ENCODE results near the gene TMEM132C.

Gene TMEM132C

DNA sequence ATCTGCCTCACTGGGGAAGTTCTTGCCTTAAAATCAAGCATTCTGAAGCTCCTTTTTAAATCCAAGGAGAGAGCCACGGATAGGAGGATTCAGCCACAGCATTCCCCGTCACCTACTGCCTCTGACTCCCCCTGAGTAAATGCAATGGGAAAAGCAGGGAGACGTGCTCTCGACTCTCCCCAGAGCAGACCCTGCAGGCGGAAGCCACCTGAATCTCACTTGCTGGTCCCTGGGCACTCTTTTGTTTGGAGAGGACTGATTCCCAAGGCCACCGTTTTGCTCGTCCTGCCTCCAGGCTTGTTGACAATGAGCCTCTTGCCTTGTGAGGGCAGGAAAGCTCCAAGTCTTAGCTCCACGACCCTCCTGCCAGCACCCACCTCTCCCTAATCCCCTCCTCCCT is 352.3 kb downstream of the TMEM132C start:
- Histone ChIP-seq H3K9me3 (ENCODE audit: insufficient read depth, low read depth, low read length) (no peaks in the 10 kb centered on the region), H3K36me3 (ENCODE audit: insufficient read depth, low read depth, low read length) (no peaks in the 10 kb centered on the region), H3K27ac (ENCODE audit: low read length) (no peak overlapping the region), H3K4me3 (ENCODE audit: low read length) (no peak overlapping the region), H3K9ac (ENCODE audit: low read depth, low read length) (peak overlapping the region; percentile 30), H3K27me3 (ENCODE audit: insufficient read depth, low read length) (no peaks in the 10 kb centered on the region), H3K4me1 (ENCODE audit: insufficient read depth, low read length) (no peaks in the 10 kb centered on the region; the same call in 1 of the 2 replicates)

DNA sequence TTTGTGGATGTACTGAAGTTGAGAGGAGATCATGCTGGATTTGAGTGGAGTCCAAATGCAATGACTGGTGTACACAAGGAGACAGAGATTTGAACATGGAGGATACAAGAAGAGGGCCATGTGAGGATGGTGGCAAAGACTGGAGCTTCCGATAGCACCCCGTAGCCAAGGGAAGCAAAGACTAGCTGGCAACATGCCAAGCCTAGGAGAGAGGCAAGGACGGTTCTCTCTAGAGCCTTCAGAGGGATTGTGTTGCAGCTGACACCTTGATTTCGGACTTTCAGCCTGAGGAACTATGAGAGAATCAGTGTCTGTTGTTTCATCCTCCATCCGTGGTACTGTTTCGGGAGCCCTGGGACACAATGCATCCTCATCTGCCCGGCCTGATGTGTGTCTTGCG is 354.3 kb downstream of the TMEM132C start:
- H3K4me1 ChIP-seq (ENCODE audit: insufficient read depth, low read length): no peaks in the 10 kb centered on the region; the same call in 1 of the 2 replicates
- H3K27me3 ChIP-seq (ENCODE audit: insufficient read depth, low read length): no peaks in the 10 kb centered on the region
- H3K9me3 ChIP-seq (ENCODE audit: insufficient read depth, low read depth, low read length): no peaks in the 10 kb centered on the region
- no peak overlapping the region for H3K4me3 ChIP-seq (ENCODE audit: low read length)
- no peak overlapping the region for H3K9ac ChIP-seq (ENCODE audit: low read depth, low read length)
- H3K36me3 ChIP-seq (ENCODE audit: insufficient read depth, low read depth, low read length): no peaks in the 10 kb centered on the region
- no peak overlapping the region for H3K27ac ChIP-seq (ENCODE audit: low read length)

DNA sequence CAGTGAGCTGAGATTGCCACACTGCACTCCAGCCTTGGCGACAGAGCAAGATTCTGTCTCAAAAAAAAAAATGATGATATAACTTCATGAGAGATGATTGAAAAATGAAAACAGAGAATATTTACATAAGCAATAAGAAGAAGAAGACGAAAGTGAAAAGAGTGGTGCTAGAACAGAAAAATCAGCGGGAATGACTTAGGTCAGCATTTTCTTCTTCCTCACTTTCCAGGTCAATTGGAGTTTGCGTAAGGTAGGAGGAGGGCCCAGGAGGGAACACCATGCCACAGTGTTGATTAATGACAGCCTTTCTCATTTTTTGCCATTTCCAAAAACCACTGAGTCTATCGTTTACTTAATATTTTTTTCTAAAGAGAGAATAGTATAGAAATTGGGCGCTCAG is 356.8 kb downstream of the TMEM132C start:
- Histone ChIP-seq H3K4me1 (ENCODE audit: insufficient read depth, low read length) (no peaks in the 10 kb centered on the region; the same call in 1 of the 2 replicates), H3K9me3 (ENCODE audit: insufficient read depth, low read depth, low read length) (no peaks in the 10 kb centered on the region)

DNA sequence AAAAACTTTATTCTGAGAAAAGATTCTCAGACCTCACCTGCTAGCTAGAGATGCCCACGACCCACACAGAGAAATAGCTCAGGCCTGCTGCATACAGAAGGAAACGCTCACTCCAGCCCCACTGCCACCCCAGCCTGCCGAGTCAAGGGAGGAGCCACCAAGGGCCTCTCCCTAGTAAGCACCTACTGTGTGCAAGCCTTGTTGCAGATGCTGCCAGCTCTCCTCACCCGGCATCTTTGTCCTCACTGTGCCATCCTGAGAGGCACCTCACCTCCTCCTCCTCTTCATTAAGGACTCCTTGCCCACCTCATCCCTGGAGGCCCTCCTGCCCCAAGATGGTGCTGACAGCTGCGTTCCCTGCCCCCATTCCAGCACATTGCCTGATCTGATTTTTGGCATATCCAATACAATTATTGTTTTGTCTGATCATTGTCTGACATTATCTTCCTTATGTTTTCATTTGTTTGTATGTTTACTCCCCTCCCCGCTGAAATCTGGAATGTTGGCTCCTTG is 359.9 kb downstream of the TMEM132C start:
- Histone ChIP-seq H3K9ac (ENCODE audit: low read depth, low read length) (no peak overlapping the region), H3K4me3 (ENCODE audit: low read length) (no peak overlapping the region), H3K36me3 (ENCODE audit: insufficient read depth, low read depth, low read length) (no peaks in the 10 kb centered on the region), H3K9me3 (ENCODE audit: insufficient read depth, low read depth, low read length) (no peaks in the 10 kb centered on the region), H3K27ac (ENCODE audit: low read length) (no peak overlapping the region), H3K4me1 (ENCODE audit: insufficient read depth, low read length) (no peaks in the 10 kb centered on the region), H3K27me3 (ENCODE audit: insufficient read depth, low read length) (no peaks in the 10 kb centered on the region)

More for the DNA sequence above, 356.8 kb downstream of the TMEM132C start:
- H3K27ac ChIP-seq (ENCODE audit: low read length): no peak overlapping the region
- no peaks in the 10 kb centered on the region for H3K36me3 ChIP-seq (ENCODE audit: insufficient read depth, low read depth, low read length)
- H3K4me3 ChIP-seq (ENCODE audit: low read length): no peak overlapping the region
- no peaks in the 10 kb centered on the region for H3K27me3 ChIP-seq (ENCODE audit: insufficient read depth, low read length)
- no peak overlapping the region for H3K9ac ChIP-seq (ENCODE audit: low read depth, low read length)

DNA sequence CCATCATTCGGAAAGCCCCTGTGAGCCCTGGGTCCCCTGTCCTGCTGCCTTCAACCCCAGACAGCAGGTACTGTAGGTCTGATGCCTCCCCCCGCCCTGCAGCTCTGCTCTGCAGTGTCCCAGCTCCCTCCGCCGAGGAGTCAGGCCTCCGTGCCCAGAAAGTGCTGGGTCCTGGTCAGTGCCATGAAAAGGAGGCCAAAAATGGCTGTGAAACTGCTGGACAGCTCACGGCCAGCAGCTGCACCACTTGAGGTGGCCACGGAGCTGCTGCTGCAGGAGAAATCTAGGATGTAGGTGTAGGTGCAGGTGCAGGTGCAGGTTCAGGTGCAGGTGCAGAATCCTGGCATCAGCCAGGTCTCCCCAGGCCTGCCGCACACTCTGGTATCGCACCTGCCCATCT is 360.7 kb downstream of the TMEM132C start:
- no peaks in the 10 kb centered on the region for H3K9me3 ChIP-seq (ENCODE audit: insufficient read depth, low read depth, low read length)
- no peaks in the 10 kb centered on the region for H3K27me3 ChIP-seq (ENCODE audit: insufficient read depth, low read length)
- no peak overlapping the region for H3K4me3 ChIP-seq (ENCODE audit: low read length)
- no peak overlapping the region for H3K9ac ChIP-seq (ENCODE audit: low read depth, low read length)
- no peak overlapping the region for H3K27ac ChIP-seq (ENCODE audit: low read length)
- H3K4me1 ChIP-seq (ENCODE audit: insufficient read depth, low read length): no peaks in the 10 kb centered on the region
- no peaks in the 10 kb centered on the region for H3K36me3 ChIP-seq (ENCODE audit: insufficient read depth, low read depth, low read length)

GRCh38 chr12:128629979-128630378 is 363.0 kb downstream of the TMEM132C start:
- Histone ChIP-seq H3K4me1 (ENCODE audit: insufficient read depth, low read length) (peaks cover 1% of the 10 kb centered on the region; the same call in 1 of the 2 replicates), H3K9ac (ENCODE audit: low read depth, low read length) (no peak overlapping the region), H3K4me3 (ENCODE audit: low read length) (no peak overlapping the region), H3K27ac (ENCODE audit: low read length) (no peak overlapping the region), H3K36me3 (ENCODE audit: insufficient read depth, low read depth, low read length) (no peaks in the 10 kb centered on the region), H3K9me3 (ENCODE audit: insufficient read depth, low read depth, low read length) (no peaks in the 10 kb centered on the region), H3K27me3 (ENCODE audit: insufficient read depth, low read length) (no peaks in the 10 kb centered on the region)

- Histone ChIP-seq H3K9me3 (ENCODE audit: insufficient read depth, low read depth, low read length) (no peaks in the 10 kb centered on the region), H3K4me3 (ENCODE audit: low read length) (no peak overlapping the region), H3K4me1 (ENCODE audit: insufficient read depth, low read length) (peaks cover 4% of the 10 kb centered on the region; the same call in 1 of the 2 replicates), H3K27me3 (ENCODE audit: insufficient read depth, low read length) (no peaks in the 10 kb centered on the region), H3K27ac (ENCODE audit: low read length) (no peak overlapping the region), H3K36me3 (ENCODE audit: insufficient read depth, low read depth, low read length) (no peaks in the 10 kb centered on the region), H3K9ac (ENCODE audit: low read depth, low read length) (no peak overlapping the region)
Observed at GRCh38 chr12:128637642-128638606, 371.0 kb downstream of the TMEM132C start.

DNA sequence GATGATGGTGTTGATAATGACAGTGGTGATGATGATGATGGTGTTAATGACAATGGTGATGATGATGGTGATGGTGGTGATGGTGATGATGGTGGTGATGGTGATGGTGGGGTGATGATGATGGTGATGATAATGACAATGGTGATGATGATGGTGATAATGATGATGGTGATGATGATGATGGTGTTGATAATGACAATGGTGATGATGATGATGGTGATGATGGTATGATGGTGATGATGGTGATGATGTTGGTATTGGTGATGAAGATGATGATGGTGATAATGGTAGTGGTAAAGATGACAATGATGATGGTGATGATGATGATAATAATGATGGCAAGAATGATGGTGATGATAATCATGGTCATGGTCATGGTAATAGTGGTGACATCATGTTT is 372.1 kb downstream of the TMEM132C start:
- H3K4me3 ChIP-seq (ENCODE audit: low read length): no peak overlapping the region
- H3K4me1 ChIP-seq (ENCODE audit: insufficient read depth, low read length): peaks cover 4% of the 10 kb centered on the region; the same call in 1 of the 2 replicates
- no peaks in the 10 kb centered on the region for H3K9me3 ChIP-seq (ENCODE audit: insufficient read depth, low read depth, low read length)
- H3K27ac ChIP-seq (ENCODE audit: low read length): no peak overlapping the region
- H3K27me3 ChIP-seq (ENCODE audit: insufficient read depth, low read length): no peaks in the 10 kb centered on the region
- no peaks in the 10 kb centered on the region for H3K36me3 ChIP-seq (ENCODE audit: insufficient read depth, low read depth, low read length)
- H3K9ac ChIP-seq (ENCODE audit: low read depth, low read length): no peak overlapping the region

DNA sequence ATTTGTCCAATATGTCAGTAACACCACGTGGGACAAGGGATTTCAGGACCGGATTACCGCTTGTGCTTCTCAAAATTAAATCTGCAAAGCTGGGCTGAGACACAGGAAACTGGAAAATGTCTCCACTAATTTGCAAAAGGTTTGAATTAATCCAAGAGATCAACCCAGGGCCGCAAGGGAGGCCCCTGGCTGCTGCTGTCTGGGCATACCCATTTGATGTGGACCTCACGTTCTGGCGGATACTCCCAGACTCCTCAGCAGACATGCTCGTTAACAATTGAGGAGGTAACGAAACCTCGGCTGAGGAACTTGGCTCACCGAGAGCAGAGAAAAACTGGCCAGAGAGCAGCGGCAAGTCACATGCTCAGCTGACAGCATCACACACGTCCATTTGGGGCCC is 376.2 kb downstream of the TMEM132C start:
- no peak overlapping the region for H3K9ac ChIP-seq (ENCODE audit: low read depth, low read length)
- H3K36me3 ChIP-seq (ENCODE audit: insufficient read depth, low read depth, low read length): no peaks in the 10 kb centered on the region
- no peaks in the 10 kb centered on the region for H3K4me1 ChIP-seq (ENCODE audit: insufficient read depth, low read length)
- no peaks in the 10 kb centered on the region for H3K27me3 ChIP-seq (ENCODE audit: insufficient read depth, low read length)
- H3K4me3 ChIP-seq (ENCODE audit: low read length): no peak overlapping the region
- H3K27ac ChIP-seq (ENCODE audit: low read length): no peak overlapping the region
- H3K9me3 ChIP-seq (ENCODE audit: insufficient read depth, low read depth, low read length): no peaks in the 10 kb centered on the region

- no peaks in the 10 kb centered on the region for H3K4me1 ChIP-seq (ENCODE audit: insufficient read depth, low read length)
- H3K27me3 ChIP-seq (ENCODE audit: insufficient read depth, low read length): no peaks in the 10 kb centered on the region
- H3K4me3 ChIP-seq (ENCODE audit: low read length): no peak overlapping the region
- no peaks in the 10 kb centered on the region for H3K9me3 ChIP-seq (ENCODE audit: insufficient read depth, low read depth, low read length)
- no peaks in the 10 kb centered on the region for H3K36me3 ChIP-seq (ENCODE audit: insufficient read depth, low read depth, low read length)
- H3K9ac ChIP-seq (ENCODE audit: low read depth, low read length): no peak overlapping the region
- H3K27ac ChIP-seq (ENCODE audit: low read length): no peak overlapping the region
Observed at GRCh38 chr12:128644664-128645296, 377.8 kb downstream of the TMEM132C start.

- H3K27ac ChIP-seq (ENCODE audit: low read length): no peak overlapping the region
- H3K4me3 ChIP-seq (ENCODE audit: low read length): no peak overlapping the region
- no peaks in the 10 kb centered on the region for H3K36me3 ChIP-seq (ENCODE audit: insufficient read depth, low read depth, low read length)
- no peaks in the 10 kb centered on the region for H3K9me3 ChIP-seq (ENCODE audit: insufficient read depth, low read depth, low read length)
- H3K9ac ChIP-seq (ENCODE audit: low read depth, low read length): no peak overlapping the region
- H3K27me3 ChIP-seq (ENCODE audit: insufficient read depth, low read length): no peaks in the 10 kb centered on the region
- no peaks in the 10 kb centered on the region for H3K4me1 ChIP-seq (ENCODE audit: insufficient read depth, low read length)
Observed at GRCh38 chr12:128649902-128650301, 382.9 kb downstream of the TMEM132C start.

Data from iPS-20b (cell line).